Esophagus muscularis mucosa (tissue), 4 donors: ENCODE data around the gene PPM1G.

ENCODE experiments used
- CTCF ChIP-seq, 3 experiments: fragments of 200-600 bp in 2 of 3; fragments of 450-650 bp in 1 of 3; sonication (generic) in 2 of 3; IDR thresholded peaks; one replicate each; pipeline ENCODE4 v1.5.1; 2017 to 2019; ENCODE audit warnings: antibody characterized with exemption in 3 of 3, mild to moderate bottlenecking in 2 of 3, moderate library complexity in 1 of 3
- EP300 ChIP-seq: sonication (generic); formaldehyde crosslinking; IDR thresholded peaks from one replicate; pipeline ENCODE4 v1.6.1; 2017; ENCODE audit warnings: antibody characterized with exemption
- POLR2A ChIP-seq: fragments of 450-650 bp; IDR thresholded peaks from one replicate; pipeline ENCODE4 v1.6.1; 2017; ENCODE audit warnings: antibody characterized with exemption, moderate library complexity, mild to moderate bottlenecking, low read depth
- POLR2AphosphoS5 ChIP-seq, 2 donors: sonication (generic); formaldehyde crosslinking; IDR thresholded peaks; one replicate each; pipeline ENCODE4 v1.6.1; 2017; ENCODE audit warnings: antibody characterized with exemption in 2 of 2

DNA sequence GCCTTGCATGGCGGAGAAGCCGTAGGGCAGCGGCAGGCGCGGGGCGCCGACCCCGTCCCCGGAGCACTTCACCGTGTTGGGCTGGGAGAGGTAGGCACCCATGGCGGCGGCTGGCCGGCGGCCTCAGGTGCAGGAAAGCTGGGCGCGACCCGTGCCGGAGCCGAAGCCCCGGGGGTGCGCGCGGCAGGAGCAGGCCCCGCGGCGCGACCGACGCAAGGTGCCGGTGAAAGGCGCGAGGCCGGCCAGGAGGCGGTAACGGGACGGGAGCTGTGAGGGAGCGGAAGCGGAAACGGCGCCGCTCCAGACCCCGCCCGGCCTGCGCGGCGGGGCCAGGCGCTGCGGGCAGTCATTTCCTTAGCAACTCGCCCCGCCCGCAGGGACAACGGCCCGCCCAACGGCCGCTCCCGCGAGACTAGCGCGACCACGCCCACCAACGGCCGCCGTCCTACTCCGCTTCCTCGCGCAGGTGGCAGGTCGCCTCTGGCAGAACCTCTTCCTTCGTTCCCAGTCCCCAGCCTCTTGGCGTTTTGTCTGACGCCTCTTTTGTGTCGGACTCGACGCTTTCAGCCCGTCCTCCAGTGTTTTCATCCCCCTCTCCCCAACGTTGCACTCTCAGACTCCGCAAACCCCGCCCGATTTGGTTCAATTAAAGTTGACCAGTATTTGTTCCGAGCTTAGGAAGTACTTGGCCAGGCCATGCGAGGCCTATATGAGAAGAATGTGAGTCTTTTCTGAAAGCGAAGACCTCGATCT lies at the start of gene PPM1G:
- TF ChIP-seq CTCF (IDR thresholded peaks at IDR 0.05) (peak in 1 of 3 experiments; percentile 4), POLR2A (no peak), EP300 (no peak), POLR2AphosphoS5 (IDR thresholded peaks at IDR 0.05) (peak; percentile 84 to 85)
